22Rv1 (cell line): ENCODE measurements around the gene IQSEC2.

ENCODE experiments used
- CTCF ChIP-seq: fragments of 450-650 bp; IDR thresholded peaks from 2 replicates; pipeline ENCODE4 v1.5.1; 2017; ENCODE audit warnings: mild to moderate bottlenecking
- ZFX ChIP-seq: fragments of 450-650 bp; IDR thresholded peaks from 2 replicates; pipeline ENCODE4 v1.6.1; 2017; ENCODE audit warnings: antibody characterized with exemption, borderline replicate concordance

- no peak for TF ChIP-seq ZFX
- TF ChIP-seq CTCF = no peak
Observed at GRCh38 chrX:53320543-53321229, 39.3 kb upstream of the IQSEC2 start.
